GM11168 (cell line): ENCODE results near the gene CRB2.

Source experiments
- in situ Hi-C: fragments of 300-500 bp; cut with MboI; formaldehyde crosslinking; loops from one replicate; pipeline ENCODE4 v1.12.0; 2022; ENCODE audit warnings: low sequenced_read_pairs; ENCODE audit not compliant: unreplicated experiment

The CRB2 gene

DNA sequence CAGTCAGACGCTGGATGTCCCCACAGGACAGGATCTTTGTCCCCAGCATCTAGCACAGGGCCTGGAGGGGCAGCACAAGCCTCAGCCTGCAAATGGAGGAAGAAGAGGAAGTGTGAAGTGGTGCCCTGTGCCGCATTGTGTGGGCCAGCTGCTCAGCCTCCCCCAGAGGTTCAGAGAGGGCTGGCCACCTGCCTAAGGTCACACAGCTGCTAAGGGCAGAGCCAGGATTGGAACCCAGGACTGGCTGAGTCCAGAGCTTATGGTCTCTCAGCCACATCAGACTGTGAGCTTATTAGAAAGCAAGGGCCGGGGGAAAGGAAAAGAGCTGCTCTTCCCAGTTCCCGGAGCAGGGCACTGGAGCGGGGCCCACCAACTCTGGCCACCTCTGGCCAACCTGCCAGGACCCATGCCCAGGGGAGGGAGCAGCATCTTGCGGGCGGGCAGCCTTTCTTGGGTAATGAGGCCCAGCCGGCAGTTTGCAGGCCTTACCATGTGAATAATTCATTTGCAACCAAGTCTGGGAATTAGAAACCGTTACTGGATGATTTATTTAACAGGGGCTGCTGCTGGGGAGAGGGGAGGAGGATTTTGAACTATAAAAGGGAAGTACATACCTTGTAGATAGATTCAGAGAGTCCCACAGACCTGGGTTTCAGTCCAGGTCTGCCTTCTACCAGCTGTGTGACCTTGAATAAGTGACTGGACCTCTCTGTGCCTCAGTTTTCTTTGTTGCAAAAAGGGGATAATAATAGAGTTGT lies 11.6 kb upstream of the CRB2 start:
- in situ Hi-C loops = loop anchor here (25.0 kb wide), 1 partner anchor 107 kb away; no protein-coding TSS in a partner anchor

DNA sequence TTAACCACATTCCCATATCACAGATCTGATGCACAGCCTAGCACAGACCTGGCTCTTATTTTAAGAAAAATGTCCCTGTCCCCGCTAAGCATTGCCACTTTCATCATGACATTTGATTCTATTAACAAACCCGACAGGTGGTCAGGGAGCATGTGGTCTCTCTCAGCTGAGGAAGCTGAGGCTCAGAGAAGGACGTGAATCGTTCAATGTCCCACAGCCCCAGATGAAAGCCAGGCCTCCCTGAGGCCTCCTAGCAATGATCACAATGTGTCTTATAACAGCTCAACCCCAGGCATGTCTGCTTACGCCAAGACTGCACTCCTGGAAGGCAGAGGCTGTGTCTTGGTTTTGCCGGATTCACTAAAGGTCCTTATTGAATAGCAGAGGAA lies 10.4 kb upstream of the CRB2 start:
- in situ Hi-C loops = loop anchor here (25.0 kb wide), 1 partner anchor 108 kb away; no protein-coding TSS in a partner anchor

DNA sequence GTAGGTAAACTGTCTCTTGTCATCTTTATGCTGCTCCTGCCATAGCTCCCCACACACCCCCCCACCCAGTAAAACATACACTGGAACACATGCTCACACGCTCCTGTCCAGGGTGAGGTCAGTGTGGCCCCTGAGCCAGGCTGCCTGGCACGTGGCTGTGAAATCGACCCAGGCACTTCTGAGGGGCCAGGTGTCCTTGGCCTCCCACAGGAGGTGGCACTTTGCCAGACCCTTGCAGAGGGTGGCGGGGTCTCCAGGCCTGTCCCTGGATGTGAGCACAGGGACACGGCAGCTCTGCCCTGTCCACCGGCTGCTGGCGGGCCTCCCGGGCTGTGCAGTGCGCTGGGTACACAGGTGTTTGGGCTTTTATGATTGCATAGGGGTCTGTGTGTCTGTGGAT lies 10.0 kb upstream of the CRB2 start:
- in situ Hi-C loops = loop anchor here (25.0 kb wide), 1 partner anchor 109 kb away; no protein-coding TSS in a partner anchor

DNA sequence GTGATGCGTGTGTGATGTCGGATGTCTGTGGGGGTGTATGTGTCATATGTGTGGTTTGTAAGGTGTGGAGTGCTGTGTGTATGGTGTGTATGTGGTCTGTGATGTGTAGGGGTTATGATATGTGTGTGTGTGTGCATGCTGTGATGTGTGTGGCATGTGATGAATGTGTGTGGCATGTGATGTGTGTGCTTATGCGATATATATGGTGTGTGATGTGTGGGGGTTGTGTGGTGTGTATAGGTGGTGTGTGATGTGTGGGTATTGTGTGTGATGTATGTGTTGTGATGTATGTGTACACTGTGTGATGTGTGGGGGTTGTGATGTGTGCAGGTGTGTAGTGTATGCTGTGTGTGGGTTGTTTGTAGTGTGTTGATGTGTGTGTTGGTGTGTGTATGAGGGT lies 9.2 kb upstream of the CRB2 start:
- in situ Hi-C loops = loop anchor here (25.0 kb wide), 1 partner anchor 110 kb away; no protein-coding TSS in a partner anchor

DNA sequence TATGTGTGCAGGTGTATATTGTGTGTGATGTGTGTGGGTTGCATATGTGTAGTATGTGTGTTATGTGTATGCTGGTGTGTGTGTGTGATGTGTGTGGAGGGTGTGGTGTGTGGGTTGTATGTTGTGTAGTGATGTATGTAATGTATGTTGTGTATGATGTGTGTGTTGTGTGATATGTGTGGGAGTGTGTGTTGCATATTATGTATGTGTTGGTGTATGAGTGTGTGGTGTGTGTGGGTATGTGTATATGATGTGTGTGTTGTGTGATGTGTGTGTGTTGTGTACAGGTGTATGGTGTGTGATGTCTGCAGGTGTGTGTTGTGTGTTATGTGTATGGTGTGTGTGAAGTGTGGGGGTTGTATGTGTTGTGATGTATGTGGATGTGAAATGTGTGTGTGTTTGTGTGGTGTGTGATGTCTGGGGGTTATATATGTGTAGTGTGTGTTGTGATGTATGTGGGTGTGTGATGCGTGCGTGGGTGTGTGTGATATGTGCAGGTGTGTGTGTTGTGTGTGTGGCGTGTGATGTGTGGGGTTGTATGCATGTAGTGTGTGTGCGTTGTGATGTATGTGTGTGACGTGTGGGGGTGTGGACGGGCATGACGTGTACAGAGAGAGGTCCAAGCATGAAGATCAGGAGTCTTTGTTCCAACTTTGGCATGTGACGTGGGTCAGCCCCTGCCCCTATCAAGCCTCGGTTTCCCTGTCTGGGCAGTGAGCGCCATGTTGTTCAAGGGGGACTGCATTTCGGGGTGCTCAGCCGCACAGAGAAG lies 8.5 kb upstream of the CRB2 start:
- in situ Hi-C loops = loop anchor here (25.0 kb wide), 1 partner anchor 110 kb away; no protein-coding TSS in a partner anchor

DNA sequence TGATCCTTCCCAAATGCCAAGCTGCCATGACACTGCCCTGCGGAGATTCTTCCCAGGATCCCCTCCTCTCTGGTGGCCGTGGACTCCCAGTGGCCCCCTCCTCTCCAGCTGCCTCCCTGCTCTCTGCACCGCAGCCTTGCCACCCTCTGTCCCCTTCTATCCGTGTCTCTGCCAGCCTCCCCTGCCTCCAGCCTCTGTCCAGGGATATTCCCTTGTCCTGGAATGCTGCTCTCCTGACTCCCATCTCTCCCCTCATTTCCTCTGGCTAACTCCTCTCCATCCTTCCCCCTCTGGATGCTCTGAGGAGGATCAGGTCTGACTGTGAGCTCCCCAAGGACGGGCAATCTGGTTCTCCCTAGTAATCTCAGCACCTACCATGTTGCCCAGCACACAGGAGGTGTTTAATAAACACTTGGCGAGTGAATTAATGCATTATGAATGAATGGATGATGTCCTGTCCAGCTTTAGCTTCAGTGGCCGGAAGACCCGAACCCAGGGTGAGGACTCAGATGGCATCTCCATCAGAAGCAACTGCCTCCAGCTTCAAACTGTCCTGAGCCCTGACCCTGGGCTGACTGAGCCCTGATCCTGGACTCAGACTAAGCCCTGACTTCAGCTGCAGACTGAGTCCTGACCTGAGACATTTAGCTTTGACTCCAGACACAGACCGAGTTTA lies 7.5 kb upstream of the CRB2 start:
- in situ Hi-C loops = loop anchor here (25.0 kb wide), 1 partner anchor 111 kb away; no protein-coding TSS in a partner anchor

DNA sequence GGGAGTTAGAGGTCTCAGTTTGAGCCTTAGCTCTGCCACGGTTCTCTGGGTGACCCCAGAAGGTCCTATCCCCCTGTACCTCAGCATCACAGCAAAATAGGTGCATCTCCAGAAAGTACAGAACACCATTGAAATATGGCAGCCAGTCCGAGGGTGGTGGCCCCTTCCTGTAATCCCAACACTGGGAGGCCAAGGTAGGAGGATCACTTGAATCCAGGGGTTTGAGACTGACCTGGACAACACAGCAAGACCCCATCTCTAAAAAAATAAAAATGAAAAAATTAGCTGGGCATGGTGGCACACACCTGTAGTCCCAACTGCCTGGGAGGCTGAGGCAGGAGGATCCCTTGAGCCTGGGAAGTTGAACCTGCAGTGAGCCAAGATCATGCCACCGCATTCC lies 7.0 kb upstream of the CRB2 start:
- in situ Hi-C loops = loop anchor here (25.0 kb wide), 1 partner anchor 112 kb away; no protein-coding TSS in a partner anchor

DNA sequence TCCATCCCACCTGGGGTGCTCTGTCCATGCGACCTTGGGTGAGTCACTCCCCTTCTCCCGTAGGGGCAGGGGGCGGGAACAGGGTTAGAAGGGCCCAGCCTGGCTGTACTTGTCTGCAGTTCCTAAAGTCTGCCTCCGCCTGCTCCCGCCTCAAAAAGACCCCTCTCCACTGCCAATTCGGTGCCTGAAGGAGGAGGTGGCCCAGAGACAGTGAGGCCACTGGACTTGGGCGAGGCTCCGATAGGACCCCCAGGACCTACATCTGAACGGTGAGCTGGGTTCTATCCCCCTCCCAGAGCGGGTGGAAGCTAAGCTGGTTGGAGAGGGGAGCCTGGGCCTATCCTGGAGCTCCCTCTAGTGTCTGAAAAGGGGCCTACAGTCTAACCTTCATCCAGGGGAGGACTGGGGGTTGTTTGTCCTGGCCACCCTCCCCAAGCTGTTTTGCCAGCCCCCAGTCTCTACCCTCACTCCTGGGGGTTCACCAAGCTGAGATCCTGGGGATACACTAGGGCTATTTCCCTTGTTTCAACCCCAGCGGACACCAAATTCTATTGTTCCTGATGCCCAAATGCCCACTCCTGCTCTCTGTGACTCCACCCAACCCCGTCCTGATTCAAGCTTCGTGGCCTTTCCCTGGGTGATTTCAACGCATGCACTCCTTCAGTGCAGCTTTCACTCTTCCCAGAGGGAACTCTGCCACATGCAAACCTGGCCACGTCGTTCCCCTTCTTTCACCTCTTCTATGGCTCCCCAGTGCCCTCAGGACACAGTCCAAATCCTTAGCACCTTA lies 6.1 kb upstream of the CRB2 start:
- in situ Hi-C loops = loop anchor here (5.0 to 25.0 kb wide), 2 partner anchors 113 to 268 kb away; no protein-coding TSS in a partner anchor

DNA sequence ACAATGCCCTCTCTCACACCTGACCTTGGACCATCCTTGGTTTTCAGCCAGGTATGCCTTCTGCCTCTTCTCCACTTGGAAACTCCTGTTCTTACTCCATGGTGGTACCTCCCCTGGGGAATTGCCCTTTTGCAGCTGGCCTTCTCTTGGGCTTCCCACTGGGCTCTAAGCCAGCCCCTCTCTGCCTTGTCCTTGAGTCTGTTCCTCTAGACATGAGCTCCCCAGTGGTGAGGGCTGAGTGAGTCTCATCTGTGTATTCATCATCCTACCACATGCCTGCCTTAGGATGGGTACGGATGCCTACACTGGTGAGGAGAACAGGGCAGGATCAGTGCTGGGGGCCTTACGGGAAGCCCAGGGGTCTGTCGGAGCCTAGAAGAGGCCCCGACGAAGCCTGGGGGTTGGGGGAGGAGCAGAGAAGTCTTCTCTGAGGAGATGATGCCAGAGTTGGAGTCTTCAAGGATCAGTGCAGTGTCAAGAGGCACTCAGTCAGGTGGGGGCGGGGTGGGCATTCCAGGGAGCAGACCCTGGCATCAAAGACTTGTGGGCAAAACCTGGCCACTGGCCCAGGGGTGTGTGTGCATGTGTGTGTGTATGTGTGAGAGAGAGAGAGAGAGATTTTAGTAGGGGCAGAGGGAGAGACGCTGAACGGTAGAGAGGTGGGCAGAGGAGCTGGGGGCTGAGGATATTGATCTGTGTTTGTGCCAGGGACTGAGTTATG lies 5.2 kb upstream of the CRB2 start:
- in situ Hi-C loops = loop anchor here (5.0 kb wide), 1 partner anchor 268 kb away; no protein-coding TSS in a partner anchor

DNA sequence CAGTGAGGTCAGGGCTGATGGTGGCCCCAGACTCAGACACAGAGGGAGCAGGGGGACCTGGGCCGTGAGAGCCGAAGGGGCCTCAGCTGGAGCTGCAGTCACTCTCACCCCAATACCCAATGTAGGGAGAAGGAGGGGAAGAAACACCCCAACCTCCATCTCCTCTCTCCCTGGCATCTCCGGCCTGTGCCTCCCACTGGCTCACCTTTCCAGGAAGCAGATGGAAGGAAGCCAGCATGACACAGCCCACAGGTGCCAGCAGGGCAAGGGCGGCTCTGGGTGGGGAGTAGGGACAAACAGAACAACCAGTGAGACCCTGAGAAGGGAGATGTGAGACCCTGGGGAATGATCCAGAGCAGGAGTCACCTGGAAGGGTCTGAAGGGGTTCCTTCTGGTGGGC lies 3.0 kb upstream of the CRB2 start:
- in situ Hi-C loops = loop anchor here (5.0 kb wide), 1 partner anchor 271 kb away; no protein-coding TSS in a partner anchor

DNA sequence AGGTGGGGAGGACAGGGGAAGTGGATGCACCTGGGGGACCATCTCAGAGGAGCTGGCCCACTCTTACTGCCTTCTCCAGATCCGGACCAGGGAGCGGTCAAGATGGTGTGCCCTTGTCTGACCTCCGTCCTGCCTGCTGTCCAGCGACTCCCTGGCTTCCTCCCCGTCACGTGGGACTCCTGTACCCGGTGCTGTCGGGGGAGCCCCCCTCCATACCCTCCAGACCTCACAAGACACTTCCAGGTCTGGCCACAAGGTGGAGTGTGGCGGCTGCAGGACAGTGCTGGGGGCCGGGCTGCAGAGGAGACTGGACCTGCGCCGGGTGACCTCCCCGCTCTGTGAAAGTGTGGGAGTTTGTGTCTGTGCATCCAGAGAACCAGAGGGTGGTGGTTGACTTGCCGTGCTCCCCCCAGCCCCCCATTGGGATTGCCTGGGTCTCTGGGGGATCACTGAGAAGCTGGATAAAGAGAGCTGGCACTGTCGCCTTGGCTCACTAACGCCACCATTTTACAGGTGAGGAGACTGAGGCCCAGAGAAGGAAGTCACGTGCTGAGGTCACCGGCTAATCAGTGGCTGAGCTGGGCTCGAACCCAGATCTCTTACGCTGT lies 1.9 kb upstream of the CRB2 start:
- in situ Hi-C loops = loop anchor here (5.0 kb wide), 1 partner anchor 272 kb away; no protein-coding TSS in a partner anchor

DNA sequence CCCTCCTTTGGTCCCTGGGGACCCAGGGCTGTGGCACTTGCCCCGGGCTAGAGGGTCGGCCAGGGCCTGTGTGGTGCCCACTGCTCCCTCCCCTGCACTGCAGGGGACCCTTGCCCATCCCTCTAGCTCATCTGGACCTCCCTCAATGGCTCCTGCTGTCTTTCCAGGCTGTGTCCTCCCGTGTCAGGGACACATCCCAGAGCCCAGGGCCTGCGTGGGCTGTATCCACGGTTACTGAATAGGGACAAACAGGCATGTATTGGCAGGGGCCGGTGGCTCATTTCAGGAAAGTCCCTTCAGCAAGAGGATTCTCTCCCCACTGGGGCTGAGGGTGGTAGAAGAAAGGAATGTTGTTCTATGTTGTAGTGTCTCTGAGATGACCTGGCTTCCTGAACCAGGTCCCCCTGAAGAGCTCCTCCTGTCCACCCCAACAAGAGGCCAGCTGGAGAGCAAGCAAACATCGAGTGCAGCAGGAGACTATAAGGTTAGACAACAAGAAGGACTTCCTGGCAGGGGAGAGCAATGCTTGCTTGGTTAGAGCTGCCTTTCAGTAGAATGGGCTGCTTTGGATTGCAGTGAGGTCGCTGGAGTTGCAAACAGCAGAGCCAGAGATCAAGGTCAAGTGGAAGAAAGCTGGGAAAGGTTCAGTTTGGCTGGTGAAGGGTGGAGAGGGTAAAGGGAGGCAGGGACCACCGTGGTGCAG lies 1.0 kb upstream of the CRB2 start:
- in situ Hi-C loops = loop anchor here (5.0 kb wide), 1 partner anchor 273 kb away; no protein-coding TSS in a partner anchor

DNA sequence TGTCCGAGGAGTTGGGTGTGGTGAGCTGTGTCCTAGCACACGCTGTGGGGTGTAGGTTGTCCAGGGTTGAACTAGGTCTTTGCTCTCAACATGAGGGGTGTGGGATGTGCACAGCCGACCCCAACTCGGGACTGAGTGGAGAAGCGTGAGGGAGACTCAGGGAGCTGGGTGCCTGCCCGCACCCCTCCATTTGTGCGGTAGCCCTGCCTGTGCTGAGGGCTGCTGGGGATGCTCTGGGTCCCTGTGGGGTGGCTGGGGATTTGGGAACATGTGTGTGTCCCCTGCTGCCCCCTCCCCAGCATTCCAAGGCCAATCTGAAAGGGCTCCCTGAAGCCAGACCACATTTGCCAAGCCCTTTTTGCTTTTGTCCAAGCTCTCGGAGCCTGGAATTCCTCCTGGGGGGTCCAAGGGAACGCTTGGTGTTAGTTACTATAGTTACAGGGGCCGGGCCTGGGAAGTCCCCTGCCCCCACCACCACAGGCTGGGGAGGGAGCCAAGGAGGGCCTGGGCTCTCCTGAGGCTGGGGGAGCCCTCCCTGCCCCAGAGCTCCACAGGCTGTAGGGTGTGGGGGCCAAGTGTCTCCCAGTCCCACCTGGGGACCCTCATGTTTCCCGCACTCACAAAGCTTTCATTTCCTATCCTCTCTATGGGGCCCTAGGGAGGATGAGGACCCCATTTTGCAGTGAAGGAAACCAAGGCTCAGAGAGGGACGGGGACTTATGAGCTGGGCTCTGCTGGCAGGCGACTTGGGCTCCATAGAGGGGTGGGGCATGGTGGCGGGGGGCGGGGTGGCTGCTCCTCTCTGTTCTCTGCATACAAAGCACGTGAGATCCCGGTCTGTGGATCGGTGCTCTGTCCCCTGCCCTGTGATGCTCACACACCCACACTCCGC lies 1.1 kb downstream of the CRB2 start:
- in situ Hi-C loops = no loop called here

DNA sequence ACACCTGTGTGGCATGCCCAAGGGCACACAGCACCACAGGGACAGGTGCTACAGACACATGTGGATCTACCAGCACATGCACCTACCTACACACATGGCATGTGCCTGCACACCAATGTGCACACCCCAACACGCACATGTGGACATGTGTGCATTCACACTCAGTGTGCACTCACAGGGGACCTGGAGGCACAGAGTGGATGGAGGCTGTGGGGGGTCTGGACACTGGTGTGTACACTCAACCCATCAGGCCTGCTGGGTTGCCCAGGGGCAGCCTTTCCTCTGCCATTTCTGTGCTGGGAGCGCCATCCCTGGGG lies 1.7 kb downstream of the CRB2 start:
- in situ Hi-C loops = no loop called here

DNA sequence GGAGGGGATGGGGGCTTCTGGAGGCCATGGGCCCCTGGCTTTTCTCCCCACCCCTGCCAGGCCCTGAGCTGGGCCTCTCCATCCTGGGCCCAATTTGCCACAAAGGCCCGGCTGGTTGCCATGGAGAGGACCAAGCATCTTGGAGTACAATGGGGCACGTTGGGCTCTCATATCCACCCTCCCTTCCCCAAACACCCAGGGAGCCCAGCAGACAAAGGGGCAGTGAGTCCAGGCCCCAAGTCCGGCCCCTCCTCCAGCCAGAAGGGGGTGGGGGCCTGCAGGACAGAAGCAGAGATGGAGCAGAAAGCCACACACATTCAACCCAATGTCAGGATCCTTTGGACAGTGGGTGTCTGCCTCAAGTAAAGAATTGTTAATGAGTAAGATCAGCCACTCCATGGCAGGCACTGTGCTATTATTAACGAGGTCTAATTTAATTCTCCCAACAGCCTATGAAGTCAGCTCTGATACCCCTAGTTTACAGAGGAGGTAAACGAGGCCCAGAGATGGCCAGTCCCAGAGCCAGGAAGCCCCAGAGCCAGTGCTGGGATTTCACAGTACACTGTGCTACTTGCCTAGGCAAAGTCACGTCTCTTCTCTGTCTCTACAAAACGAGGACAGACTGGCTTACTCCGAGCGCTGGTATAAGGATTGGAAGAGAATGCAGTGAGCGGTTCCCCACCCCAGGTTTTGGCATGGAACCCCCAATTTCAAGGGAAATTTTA lies 2.3 kb downstream of the CRB2 start:
- in situ Hi-C loops = no loop called here

DNA sequence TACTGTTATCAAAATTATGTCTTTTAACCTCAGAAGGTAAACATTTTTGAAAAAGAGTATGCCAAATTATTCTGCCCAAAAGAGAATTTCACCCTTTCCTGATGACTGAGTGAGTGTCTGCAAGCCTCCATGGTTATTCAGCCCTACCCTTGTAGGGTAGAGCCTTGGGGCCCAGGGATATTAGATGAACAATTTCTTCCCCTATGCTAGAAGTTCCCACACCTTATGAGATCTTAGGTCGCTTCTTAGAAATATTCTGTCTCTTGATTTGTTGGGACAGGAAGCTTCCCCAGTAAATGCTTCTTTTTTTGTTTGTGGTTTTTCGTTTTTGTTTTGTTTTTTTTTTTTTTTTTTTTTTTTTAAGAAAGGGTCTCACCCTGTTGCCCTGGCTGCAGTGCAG lies 3.1 kb downstream of the CRB2 start:
- in situ Hi-C loops = no loop called here
